ENCODE measurements around the gene RNF8.
"Not testable (repeated sequence)": the region's sequence is repeated elsewhere in the genome, so short reads cannot be mapped to it uniquely, and the experiment has no call there.

The RNF8 gene

DNA sequence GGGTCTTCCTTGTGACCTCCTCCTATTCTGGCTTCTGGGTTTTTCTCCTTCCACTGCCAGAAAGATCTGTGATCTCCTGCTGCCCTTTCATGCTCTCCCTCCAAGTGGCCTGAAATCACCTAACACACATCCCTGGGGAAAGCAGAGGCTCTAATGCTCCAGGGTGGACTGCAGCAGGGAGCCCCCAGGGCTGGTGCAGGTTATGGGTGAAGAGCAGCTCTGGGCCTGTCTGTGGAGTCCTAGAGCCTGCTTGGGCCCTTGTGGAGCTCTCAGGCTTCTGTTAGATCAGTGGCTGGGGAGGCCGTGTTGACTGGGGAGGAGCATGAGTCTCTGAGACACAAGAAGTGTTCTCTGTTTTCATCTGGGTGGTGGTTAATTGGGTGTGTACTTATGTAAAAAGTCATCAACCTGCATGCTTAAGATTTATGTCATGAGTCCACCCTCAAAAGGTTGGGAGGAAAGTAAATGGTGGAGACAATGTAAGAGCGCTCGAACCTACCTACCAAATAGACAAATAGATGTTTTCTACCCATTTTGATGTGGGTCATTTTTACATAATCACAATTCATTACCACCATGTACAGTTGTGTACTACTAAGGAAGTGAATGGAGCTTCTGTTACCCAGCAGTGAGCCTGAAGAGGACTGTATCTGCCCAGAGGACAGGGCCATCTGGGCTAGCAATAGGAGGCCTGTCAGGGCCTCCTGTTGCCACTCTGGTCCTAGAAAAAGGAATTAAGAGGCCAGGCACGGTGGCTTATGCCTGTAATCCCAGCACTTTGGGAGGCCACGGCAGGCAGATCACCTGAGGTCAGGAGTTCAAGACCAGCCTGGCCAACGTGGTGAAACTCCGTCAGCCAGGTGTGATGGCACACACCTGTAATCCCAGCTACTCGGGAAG is 32.0 kb upstream of the RNF8 start:
- no peak for DNase-seq (ENCODE audit: low spot score)

DNA sequence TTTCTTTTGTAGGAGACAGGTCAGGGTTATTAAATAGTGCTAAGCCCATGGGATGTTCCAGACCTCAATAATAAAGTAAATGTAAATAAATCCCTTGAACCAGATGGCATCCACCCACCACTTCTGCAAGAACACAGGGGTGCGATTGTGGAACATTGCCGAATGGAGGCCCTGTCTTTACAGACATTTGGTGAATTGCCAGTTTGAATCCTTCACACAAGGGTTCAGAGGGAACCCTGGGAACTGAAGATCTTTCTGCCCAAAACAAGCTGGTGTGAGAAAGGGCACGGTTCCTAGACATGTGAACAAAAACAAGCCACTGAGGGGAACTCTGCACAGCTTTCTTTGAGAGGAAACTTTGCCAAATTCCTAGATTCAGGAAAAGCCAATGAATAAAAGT is 30.2 kb upstream of the RNF8 start:
- DNase-seq (ENCODE audit: low spot score) = no peak

DNA sequence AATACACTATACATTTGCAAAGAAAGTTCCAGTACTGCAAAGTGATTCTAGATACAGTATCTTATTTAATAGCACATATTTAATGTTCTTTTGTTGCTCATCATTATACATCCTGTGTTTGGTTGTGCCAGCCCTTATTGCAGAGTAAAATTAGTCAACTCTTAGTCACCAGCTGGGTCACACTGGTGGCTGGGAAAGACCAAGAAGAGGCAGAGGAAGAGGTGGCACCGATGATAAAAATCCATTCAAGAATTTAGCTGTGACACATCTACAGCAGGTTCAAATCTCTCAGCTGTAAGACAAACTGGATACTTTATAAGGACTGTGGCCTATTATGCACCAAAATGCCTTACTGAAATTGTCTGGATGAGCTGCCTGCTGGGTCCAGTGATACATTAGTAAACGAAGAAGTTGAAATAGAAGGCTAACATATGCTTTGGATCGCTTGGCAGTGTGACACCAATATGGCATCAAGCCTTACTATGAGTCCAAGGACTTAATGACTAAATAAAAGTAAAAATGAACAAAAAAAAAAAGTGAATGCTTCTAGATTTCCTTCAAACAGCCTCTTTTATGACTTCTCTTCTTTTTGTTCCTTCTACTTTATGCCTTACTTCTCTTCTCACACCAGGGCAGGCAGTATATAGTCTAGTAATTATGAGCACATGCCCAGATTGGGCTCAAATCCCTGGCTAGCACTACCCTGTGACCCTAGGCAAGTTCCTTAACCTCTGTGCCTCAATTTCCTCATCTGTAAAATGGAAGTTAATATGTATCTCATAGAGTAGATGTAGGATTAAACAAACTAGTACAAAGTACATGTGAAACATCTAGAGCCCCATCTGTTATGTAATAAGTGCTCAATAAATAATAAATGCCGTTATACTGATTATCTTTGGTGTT is 29.4 kb upstream of the RNF8 start:
- peak; percentile 25 for DNase-seq (ENCODE audit: low spot score)

DNA sequence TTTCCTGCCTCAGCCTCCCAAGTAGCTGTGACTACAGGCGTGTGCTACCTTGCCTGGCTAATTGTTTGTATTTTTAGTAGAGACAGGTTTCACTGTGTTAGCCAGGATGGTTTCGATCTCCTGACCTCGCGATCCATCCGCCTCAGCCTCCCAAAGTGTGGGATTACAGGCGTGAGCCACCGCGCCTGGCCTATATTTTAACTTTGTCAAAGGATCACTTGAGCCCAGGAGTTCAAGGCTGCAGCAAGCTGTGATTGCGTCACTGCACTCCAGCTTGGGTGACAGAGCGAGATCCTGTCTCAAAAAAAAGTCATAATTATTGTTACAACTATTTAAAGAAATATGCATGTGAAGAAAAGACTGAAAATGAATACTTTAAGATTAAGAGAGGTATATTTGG is 23.4 kb upstream of the RNF8 start:
- DNase-seq (ENCODE audit: low spot score) = not testable (repeated sequence)

DNA sequence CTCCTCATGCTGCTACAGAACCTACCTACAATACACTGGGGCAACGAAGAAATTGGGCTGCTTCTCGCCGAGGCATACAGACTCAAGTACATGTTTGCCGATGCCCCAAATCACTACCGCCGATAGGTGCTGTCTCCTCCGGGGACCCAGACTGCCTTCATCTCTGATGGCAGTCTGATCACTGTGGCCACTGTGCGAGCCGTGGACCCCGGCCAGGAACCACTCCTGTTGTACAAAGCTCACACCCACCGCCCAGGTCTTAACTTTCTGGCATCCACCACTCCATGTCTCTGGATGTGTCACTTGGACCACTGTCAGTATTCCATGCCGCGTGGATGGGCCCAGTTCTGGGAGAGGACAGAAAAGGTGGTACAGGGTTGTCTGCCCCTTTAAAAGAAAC is 22.7 kb upstream of the RNF8 start:
- DNase-seq (ENCODE audit: low spot score) = no peak

DNA sequence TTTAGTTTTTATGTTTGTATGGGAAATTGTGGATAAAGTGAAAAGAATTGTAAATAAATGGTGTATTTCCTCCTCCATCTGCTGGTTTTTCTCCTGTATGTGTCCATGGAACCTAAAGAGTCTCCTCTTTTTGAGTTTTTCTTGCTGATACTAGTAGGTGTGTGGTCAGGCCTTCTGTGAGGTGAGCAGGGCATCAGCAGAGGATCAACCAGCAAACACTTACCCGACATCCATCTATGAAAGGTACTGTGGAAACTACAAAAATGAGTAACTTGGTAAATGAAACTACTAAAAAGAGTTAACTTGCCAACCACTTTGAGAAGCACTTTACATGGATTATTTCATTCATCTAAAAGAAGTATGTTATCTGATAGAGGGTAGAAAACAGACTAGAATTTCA is 20.9 kb upstream of the RNF8 start:
- DNase-seq (ENCODE audit: low spot score) = no peak

DNA sequence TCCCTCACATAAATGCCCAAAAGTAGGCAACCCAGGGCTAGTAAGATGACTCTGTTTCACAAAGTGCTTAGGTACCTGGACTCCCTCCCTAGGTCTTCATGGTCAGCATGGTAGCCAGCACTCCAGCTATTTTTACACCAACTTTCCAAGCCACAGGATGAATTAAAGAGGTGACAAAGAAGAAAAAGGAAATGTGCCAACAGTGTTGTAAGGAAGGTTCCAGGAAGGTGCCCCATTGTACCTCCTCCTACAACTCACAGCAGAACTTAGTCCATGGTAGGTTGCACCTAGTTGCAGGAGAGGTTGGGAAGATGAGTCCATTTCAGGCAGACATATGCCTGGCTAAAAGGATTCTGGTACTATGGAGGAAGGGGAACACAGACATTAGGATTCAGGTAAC is 19.7 kb upstream of the RNF8 start:
- no peak for DNase-seq (ENCODE audit: low spot score)

DNA sequence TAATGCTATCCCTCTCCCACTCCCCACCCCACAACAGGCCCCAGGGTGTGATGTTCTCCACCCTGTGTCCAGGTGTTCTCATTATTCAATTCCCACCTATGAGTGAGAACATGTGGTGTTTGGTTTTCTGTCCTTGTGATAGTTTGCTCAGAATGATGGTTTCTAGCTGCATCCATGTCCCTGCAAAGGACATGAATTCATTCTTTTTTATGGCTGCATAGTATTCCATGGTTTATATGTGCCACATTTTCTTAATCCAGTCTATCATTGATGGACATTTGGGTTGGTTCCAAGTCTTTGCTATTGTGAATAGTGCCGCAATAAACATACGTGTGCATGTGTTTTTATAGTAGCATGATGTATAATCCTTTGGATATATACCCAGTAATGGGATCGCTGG is 15.5 kb upstream of the RNF8 start:
- not testable (repeated sequence) for DNase-seq (ENCODE audit: low spot score)

DNA sequence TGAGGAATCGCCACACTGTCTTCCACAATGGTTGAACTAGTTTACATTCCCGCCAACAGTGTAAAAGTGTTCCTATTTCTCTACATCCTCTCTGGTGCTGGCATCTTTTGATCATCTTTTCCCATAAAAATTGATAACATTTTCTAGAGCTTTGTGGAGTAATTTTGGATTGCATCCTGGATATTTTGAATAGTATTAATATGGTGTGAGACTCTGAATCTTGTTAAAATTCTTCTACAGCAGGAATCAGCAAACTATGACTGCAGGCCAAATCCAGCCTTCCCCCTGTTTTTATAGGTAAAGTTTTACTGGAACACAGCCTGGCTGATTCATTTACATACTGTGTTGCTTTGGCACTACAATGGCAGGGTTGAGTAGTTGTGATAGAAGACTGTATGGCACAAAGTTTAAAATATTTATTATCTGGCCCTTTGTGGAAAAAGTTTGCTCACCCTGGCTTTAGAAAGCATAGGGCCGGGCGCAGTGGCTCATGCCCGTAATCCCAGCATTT is 15.0 kb upstream of the RNF8 start:
- DNase-seq (ENCODE audit: low spot score) = no peak

DNA sequence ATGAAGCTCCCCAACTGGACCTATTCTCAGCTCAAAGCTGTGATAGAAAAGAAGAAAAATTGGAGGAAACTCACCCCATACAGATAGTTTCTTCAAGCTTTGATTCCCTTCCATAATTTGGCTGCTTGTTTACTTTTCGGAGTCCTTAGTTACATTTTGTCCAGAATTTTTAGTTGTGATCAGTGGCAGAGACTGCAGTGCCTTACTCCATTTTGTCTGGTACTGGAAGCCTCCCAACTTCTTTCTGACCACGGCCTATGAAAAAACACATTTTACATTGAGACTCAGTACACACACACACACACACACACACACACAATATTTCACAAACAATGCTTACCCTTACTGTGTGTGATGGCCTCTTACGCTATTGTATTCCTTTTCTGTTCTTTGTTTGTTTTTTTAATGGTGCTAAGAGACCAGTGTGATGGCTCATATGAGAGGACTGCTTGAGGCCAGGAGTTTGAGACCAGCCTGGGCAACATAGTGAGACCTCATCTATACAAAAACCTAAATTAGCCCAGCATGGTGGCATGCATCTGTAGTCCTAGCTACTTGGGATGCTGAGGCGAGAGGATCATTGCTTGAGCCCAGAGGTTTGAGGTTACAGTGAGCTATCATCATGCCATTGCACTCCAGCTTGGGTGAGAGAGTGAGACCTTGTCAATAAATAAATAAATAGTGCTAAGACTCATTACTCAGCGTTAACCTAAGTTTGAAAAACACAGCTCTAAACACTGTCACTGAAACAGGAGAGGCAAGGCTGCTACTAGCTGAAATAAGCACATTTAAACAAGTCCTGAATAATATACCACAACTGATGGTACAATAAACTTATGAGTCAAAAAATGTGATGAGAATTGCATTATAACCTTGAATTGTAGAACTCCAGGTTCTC is 13.8 kb upstream of the RNF8 start:
- no peak for DNase-seq (ENCODE audit: low spot score)

DNA sequence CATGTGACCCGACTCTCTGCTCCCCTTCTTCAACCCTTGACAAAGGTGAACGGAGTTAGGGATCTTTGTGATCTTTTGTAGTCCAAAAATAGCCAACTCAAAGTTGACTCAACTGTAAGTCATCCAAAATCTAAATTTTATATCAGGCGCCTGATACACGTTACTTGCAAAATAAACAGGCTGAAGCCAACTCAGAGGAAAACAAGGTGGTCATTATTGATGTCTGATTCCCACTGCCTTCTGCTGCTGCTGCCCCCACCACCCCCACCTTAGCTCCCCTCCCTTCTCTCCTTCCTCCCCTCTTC is 13.2 kb upstream of the RNF8 start:
- no peak for DNase-seq (ENCODE audit: low spot score)

DNA sequence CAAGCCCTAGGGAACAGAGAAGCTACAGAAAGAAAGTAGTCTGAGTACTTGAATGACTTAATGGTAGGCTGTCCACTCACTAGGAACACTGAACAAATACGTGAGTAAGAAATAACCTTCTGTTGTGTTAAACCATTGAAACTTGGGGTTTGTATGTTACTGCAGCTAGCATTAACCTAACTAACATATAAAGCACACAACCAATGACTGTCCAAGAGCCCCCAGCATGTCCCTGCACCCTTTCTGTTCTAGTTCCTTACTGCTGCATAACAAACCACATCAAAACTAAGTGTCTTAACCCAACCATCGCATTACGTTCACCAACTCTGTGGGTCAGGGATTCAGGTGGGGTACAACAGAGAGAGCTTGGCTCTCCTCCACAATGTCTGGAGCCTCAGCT is 10.5 kb upstream of the RNF8 start:
- no peak for DNase-seq (ENCODE audit: low spot score)

DNA sequence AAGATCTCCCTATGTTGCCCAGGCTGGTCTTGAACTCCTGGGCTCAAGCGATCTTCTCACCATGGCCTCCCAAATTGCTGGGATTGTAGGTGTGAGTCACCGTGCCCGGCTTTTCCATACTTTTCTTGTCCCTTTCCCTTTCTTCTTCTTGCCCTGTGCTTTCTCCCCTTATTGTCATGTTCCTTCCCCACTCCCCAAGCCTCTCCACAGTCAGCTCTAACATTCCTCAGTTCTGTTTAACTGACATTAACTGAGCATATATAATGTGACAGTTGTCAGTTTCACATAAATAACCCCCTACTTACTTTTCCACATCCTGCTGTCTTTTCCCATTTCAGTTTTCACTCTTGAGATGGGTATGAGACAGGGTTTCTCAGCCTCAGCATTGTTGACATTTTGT is 9.5 kb upstream of the RNF8 start:
- DNase-seq (ENCODE audit: low spot score) = no peak

DNA sequence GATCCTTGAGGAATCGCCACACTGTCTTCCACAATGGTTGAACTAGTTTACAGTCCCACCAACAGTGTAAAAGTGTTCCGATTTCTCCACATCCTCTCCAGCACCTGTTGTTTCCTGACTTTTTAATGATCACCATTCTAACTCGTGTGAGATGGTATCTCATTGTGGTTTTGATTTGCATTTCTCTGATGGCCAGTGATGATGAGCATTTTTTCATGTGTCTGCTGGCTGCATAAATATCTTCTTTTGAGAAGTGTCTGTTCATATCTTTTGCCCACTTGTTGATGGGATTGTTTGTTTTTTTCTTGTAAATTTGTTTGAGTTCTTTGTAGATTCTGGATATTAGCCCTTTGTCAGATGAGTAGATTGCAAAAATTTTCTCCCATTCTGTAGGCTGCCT is 8.0 kb upstream of the RNF8 start:
- DNase-seq (ENCODE audit: low spot score) = not testable (repeated sequence)

DNA sequence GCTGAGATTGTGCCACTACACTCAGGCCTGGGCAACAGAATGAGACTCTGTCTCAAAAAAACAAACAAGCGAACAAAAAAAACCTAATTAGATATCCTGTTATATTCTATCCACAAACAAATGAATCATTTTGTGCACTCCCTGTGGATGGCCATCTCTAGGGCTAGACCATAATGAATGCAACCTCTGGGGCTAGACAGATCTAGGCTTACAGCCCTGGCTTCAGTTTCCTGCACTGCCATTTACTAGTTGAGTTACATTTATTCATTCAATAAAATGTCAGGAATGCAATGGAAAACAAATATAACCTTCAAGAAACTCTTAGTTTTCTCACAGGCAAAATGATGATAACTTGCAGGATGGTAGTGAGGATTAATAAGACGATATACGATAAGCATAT is 6.6 kb upstream of the RNF8 start:
- DNase-seq (ENCODE audit: low spot score) = no peak

DNA sequence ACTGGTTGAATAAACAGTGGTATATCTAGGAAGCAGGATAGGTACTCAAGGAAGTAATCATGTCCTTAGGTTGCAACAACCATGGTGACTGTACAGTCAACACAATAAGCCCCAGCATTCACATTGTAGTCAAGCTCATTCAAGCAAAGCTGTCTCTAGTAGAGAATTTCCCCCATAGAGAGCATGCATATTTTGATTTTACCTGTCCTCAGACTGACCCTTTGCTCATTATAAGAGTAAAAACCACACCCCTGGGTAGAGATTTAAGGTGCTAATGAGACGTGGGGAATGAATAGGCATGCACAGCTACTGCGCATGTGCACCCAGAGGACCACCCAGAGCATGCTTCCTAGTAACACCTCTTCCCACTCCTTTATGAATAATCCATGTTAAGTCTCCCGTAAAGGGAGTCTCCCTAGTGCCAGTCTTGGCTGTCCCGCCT is 6.1 kb upstream of the RNF8 start:
- DNase-seq (ENCODE audit: low spot score) = no peak

DNA sequence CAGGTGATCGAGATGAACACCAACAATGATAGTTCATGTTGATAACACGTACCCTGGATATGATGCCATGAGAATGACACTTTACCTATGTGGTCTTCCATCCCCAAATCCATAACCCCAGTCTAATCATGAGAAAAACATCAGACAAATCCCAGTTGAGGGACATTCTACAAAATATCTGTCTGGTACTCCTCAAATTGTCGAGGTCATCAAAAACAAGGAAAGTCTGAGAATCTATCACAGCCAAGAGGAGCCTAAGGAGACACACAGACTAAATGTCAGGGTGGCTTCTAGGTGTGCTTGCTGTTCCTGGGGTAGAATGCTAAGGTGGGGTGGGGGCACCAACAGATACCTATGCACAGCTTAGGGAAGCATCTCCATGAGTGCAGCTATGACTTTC is 2.8 kb upstream of the RNF8 start:
- DNase-seq (ENCODE audit: low spot score) = no peak

DNA sequence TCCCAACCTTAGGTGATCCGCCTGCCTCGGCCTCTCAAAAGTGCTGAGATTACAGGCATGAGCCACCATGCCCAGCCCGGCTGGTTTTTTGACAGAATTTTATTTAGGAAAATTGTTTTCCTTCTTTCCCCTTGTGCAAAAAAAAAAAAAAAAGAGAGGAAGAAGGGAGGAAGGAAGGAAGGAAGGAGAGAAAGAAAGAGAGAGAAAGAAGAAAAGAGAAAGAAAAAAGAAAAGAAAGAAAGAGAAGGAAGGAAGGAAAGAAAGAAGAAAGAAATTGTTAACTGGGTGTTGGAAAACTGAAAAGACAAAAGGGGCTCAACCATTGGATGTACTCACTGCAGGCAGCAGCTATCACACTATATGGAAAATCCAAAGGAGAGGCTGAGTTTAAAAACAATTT is 1.4 kb upstream of the RNF8 start:
- no peak for DNase-seq (ENCODE audit: low spot score)

DNA sequence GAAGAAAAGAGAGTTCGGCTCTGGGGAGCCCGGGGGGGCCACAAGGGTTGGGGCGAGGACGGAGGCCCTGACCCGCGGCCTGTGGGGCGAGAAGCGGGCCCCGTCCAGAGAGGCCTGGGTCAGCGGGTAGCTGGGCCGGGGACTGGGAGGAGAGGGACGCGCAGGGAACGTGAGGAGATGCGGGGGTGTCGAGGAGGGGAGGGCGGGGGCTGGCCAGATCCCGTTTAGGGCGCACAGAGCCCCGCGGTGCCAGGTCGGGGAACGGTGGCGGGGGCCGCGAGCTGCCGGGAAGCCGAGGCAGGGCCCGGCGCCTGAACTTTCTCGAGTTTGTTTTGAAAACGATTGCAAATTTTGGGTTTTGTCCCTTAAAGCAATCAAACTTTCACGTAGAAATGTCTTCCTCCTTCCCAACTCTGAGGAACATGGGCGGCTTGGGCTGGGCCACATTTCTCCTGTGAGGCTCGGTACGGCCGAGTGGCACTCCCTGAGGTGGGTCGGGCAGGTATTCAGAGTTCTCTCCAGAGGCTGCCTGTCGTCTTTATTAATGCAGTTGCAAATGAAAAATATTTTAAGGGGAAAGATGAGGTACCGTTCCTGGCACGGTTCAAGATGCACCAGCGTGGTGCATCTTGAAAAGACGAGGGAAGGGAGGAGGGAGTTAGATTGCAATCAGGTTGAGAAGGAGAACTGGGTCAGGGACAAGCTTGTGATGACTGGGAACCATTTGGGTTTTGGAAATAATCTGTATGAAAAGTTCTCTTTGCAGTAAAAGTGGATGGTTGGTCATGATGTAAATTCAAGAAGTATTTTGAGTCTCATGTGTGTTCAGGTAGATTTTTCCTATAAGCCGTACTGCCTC is 972 bp downstream of the RNF8 start:
- peak; percentile 31 for DNase-seq (ENCODE audit: low spot score)

DNA sequence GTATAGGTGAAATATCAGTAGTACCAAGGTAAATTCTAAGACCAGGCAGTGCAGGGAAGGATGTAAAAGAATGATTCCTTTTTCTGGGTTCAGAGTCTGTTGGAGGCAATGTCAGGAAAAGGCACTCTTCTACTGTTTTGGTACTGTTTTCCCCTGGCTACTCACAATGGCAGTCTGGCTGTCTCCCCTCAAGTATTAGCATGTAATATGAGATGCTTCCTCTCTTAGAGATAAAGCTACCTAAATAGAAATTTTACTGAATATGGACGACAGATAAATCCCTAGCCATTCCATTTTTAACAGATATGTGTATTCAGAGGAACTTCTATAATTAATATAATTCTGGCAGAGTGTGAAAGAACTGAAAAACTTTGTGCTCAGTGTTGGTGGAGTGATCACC is 3.5 kb downstream of the RNF8 start:
- no peak for DNase-seq (ENCODE audit: low spot score)

DNA sequence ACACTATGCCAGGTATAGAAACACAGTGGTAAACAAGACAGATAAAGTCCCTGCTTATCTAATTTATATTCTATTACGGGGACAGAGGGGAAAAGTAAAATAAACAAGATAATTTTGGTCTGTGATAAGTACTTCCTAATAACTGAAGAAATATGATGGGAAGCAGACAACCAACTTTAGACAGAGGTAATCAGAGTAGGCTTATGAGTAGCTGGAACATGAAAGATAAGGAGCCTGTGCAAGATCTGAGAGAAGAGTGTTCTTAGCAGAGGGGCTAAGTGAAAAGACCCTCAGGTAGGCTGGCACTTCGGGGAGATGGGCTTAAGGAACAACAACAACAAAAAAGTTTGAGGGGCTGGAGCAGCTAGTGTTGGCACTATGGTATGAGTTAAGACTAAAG is 4.1 kb downstream of the RNF8 start:
- DNase-seq (ENCODE audit: low spot score) = no peak
